GM18861 (cell line): ENCODE results near the gene LPIN3.

Source experiments
- ATAC-seq: cut with Tn5 transposase; IDR thresholded peaks from one replicate; pipeline ENCODE4 v1.9.1; 2021; ENCODE audit not compliant: unreplicated experiment

The LPIN3 gene

GRCh38 chr20:41364967-41365765 is 24.5 kb downstream of the LPIN3 start:
- ATAC-seq = no peak

GRCh38 chr20:41365777-41366545 is 25.3 kb downstream of the LPIN3 start:
- no peak for ATAC-seq

GRCh38 chr20:41366546-41367392 is 26.1 kb downstream of the LPIN3 start, which contains the start of gene EMILIN3:
TSS of gene EMILIN3 (minus strand) at chr20:41366818. CDS start at chr20:41366634, 184 bp downstream.
- ATAC-seq = no peak

- no peak for ATAC-seq
Observed at GRCh38 chr20:41367393-41367695, 26.7 kb downstream of the LPIN3 start.

- no peak for ATAC-seq
Observed at GRCh38 chr20:41367956-41368355, 27.3 kb downstream of the LPIN3 start.

GRCh38 chr20:41369673-41370072 is 29.1 kb downstream of the LPIN3 start:
- no peak for ATAC-seq

DNA sequence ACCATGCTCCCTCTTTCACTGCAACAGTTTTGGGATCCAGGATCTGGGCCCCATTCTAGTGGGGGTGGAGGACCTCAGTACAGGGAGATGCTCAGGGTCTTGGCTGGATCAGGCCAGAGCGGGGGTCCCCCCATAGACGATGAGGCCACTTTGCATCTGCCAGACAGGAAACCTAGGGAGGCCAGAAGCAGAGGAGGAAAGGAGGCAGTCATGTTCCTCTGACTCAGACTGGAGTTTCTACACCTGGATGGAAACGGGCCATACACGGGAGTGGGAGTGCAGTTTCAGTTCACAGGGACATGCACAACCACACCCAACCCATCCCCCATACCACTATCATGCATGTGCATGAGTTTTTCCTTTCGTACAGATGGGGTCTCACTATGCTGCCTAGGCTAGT is 29.6 kb downstream of the LPIN3 start:
- ATAC-seq = no peak

GRCh38 chr20:41371371-41371770 is 30.8 kb downstream of the LPIN3 start:
- no peak for ATAC-seq

GRCh38 chr20:41373251-41373783 is 32.7 kb downstream of the LPIN3 start:
- no peak for ATAC-seq

GRCh38 chr20:41373931-41374920 is 33.6 kb downstream of the LPIN3 start:
- ATAC-seq = no peak

GRCh38 chr20:41375846-41376245 is 35.2 kb downstream of the LPIN3 start:
- ATAC-seq = no peak

DNA sequence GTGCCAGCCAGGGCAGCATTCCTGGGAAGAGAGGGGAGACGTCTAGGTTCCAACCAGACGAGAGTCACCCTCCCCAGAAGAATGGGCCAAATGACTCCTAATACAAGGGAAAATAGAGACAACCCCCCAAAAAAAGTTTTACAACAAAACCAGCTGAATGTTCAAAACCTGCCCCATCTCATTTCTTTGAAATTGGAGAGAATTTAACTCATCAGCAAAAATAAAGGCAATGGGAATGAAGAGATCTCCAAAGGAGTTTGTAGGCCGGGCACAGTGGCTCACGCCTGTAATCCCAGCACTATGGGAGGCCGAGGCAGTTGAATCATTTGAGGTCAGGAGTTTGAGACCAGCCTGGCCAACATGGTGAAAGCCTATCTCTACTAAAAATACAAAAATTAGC is 35.7 kb downstream of the LPIN3 start:
- ATAC-seq = no peak

GRCh38 chr20:41377275-41377674 is 36.7 kb downstream of the LPIN3 start:
- no peak for ATAC-seq

DNA sequence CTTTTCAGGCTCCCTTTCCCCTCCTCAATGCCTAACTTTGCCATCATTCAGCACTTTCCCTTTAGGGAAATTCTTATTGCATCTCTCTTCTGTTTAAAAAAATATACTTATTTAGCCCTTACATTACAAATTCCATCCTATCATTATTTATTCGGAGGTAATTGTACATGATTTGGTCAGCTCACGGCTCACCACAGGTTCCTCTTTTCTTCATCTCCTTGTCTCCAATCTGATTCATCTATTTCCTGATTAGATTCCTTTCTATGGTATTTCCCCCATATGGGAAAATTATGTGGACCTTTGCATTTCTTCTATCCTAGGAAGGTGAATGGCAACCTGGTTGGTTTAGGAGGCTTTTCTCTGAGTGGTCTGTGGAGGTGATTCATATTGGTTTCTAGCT is 38.9 kb downstream of the LPIN3 start:
- ATAC-seq = no peak

- no peak for ATAC-seq
Observed at GRCh38 chr20:41380551-41381193, 40.1 kb downstream of the LPIN3 start.

DNA sequence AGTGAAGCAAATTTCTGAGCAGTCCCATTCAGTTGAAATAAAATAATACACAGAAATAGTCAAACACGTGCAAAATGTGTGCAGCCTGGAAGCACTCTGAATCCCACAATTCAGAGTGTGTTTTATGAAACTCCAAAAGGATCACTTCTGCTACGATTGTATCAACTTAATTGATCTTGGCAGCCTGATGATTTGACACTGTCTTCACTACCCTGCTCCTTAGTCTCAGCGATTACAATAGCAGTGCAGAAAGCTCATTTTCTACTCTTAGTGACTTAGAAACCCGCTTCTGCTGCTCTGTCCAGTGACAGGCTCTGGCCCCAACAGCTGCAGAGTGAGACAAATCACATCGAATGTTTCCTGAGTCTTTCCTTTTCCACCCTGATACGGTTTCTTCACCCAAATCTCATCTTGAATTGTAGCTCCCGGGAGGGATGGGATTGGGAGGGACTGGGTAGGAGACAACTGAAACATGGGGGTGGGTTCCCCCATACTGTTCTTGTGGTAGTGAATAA is 42.2 kb downstream of the LPIN3 start:
- no peak for ATAC-seq

DNA sequence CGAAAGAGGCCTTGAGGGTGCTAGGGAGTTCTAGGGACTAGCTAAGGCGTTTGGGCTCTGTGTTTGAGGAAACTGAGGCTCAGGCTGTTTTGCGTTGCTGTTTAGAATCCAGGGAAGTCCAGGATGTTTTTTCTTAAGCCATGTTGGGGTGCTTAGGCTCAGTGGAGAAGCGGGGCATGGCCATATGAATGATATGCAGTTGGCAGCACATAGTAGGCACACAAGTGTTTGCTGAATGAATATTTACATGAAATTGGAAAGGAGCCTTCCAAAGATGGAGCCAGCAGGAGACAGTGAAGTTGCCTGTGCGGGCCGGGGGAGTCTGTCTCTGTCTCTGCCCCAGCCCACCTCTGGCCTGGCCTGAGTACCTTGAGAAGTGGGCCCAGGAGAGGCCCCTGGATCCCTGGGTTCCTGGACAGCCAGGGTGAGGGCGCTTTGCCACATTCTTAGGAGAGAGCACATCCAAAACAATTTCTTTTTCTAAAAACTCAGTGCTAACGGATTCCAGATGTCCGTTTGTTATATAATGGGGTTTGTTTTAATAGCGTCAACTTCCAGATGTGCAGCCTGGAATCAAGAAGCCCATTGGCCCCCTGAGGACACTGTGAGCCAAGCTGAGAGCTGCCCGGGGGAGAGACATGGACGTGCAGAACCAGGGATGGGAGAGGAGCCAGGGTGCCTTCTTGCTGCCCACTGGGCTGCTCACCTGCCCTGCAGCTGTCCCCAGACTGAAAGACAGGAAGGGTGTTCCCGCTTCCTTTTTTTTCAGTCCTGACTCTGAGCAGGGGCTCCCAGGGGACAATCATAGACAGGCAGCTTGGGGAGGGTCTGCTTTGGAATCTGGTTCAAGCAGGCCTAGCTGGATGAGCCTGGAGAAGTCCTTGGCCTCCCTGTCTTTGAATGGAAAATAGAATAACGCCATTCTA is 46.1 kb downstream of the LPIN3 start:
- ATAC-seq = no peak

DNA sequence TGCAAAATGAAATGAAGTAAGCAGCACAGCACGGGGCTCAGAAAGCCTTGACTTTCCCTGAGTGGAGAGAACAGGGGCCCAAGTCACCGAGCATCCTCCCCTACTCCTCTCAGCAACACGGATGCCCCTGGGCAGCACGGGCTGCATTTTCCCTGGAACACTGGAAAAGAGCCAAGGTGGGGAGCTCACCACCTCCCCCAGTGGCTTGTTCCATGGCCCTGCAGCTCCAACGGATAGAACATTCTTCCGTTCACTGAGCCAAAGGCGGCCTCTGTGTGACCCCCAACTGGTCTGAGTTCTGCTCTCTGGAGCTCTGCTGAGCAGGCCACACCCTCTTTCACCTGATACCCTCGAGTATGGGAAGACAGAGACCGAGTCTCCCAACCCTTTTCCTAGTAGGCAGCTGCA is 46.8 kb downstream of the LPIN3 start:
- ATAC-seq = no peak
